GM12872 (cell line): ENCODE data around the gene LRTM2.

Source experiments
- CTCF ChIP-seq: IDR thresholded peaks from 3 replicates; pipeline ENCODE4 v1.5.1; 2011; ENCODE audit warnings: low read depth, mild to moderate bottlenecking, low read length, moderate library complexity; ENCODE audit not compliant: insufficient read depth

The LRTM2 gene

GRCh38 chr12:1810201-1810930 is 10.0 kb upstream of the LRTM2 start:
- no peak for TF ChIP-seq CTCF

GRCh38 chr12:1810931-1811280 is 9.5 kb upstream of the LRTM2 start:
- no peak for TF ChIP-seq CTCF

- no peak for TF ChIP-seq CTCF
Observed at GRCh38 chr12:1811281-1811947, 9.0 kb upstream of the LRTM2 start.

GRCh38 chr12:1811948-1812291 is 8.4 kb upstream of the LRTM2 start:
- TF ChIP-seq CTCF, result no peak

GRCh38 chr12:1812650-1813302 is 7.6 kb upstream of the LRTM2 start:
- no peak for TF ChIP-seq CTCF

GRCh38 chr12:1814266-1814665 is 6.1 kb upstream of the LRTM2 start:
- TF ChIP-seq CTCF, result no peak

GRCh38 chr12:1815108-1815507 is 5.3 kb upstream of the LRTM2 start:
- no peak for TF ChIP-seq CTCF
